ENCODE results near the gene UBE2I. TPM values are rescaled to one million over a fixed set of nuclear protein-coding genes. Genes with fewer than 3 reads are reported as not detected.
A peak's percentile ranks its signal among the peaks of the same experiment; 100 is the strongest.

The UBE2I gene
- total and polyA plus RNA-seq, 4 donors: 19.4 to 23.9 (median 22.5) TPM

DNA sequence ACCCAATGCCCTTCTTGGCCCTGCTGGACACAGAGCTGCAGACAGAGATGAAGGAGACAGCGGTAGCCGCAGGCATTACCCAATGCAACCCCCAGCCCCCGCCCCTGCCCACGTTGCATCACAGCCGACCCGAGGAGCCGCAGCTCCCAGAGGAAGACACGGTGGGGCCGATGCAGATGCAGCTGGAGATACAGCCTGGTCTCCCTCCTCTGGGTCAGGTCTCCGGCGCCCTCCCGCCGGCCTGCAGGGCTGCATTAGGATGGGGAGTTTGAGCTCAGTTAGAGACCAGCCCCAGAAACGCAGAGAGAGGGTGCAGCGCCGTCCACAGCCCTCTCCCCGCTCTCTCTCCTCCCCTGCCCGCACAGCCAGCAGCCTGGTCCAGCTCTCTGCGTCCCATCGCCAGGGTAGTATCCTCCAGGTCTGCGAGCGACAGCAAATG, 19.4 kb upstream of the UBE2I start (continued):
- TF ChIP-seq GABPA (IDR thresholded peaks at IDR 0.05 in 1 of 2, conservative IDR thresholded peaks at IDR 0.05 in 1 of 2) (no peak), HNF4G (IDR thresholded peaks at IDR 0.05) (no peak), RXRA (IDR thresholded peaks at IDR 0.05) (no peak), SP1 (IDR thresholded peaks at IDR 0.05) (no peak), ZBTB33 (IDR thresholded peaks at IDR 0.05) (no peak), YY1 (IDR thresholded peaks at IDR 0.05) (no peak)

DNA sequence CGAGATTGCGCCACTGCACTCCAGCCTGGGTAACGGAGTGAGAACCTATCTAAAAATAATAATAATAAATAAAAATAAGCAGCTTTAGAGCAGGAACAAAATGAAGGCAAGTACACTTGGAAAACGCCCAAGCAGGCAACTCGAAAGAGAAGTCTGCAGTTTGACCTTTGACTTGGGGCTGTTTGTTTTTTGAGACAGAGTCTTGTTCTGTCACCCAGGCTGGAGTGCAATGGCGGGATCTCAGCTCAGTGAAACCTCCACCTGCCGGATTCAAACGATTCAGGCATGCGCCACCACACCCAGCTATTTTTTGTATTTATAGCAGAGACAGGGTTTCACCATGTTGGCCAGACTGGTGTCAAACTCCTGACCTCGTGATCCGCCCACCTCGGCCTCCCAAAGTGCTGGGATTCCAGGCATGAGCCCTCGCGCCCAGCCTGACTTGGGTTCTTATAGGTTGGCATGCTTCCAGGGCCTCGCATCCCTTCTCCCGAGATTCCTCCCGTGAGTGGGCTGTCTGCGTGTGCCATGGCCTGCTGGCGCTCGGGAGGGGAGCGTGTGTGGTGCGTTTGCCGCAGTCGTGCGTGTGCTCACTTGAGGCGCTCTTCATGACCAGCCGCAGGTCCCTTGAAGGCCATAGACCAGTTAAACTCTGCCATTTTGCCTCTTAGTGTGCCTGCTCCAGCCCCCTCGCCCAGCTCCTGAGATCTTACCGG, 18.4 kb upstream of the UBE2I start:
- H3K4me1 ChIP-seq (ENCODE audit: control insufficient read depth in 4 of 4, insufficient read depth in 4 of 4, low read length in 3 of 4): peaks cover 9 to 25% (median 15%) of the 10 kb centered on the region in 4 donors
- H3K9ac ChIP-seq (ENCODE audit: low read depth in 1 of 2, low read length in 2 of 2): no peak overlapping the region
- H3K27me3 ChIP-seq (ENCODE audit: control insufficient read depth in 4 of 4, insufficient read depth in 4 of 4, low read length in 3 of 4): no peaks in the 10 kb centered on the region
- H3K36me3 ChIP-seq (ENCODE audit: control insufficient read depth in 4 of 4, insufficient read depth in 3 of 4, low read depth in 1 of 4, low read length in 3 of 4): no peaks in the 10 kb centered on the region
- H3K27ac ChIP-seq (ENCODE audit: low read depth in 1 of 2, low read length in 2 of 2): peak overlapping the region; percentile 61 to 64
- 48% methylated on average over 29 of the region's 29 CpGs for WGBS
- TF ChIP-seq ZBTB33 (IDR thresholded peaks at IDR 0.05) (no peak), NR2F2 (IDR thresholded peaks at IDR 0.05) (peak; percentile 77), FOXA1 (IDR thresholded peaks at IDR 0.05) (no peak), SP1 (IDR thresholded peaks at IDR 0.05) (peak; percentile 62), EGR1 (IDR thresholded peaks at IDR 0.05; ENCODE audit: low read depth in 2 of 2) (no peak), HNF4A (conservative IDR thresholded peaks at IDR 0.05) (peak; percentile 66 to 67), GABPA (IDR thresholded peaks at IDR 0.05 in 1 of 2, conservative IDR thresholded peaks at IDR 0.05 in 1 of 2) (no peak), YY1 (IDR thresholded peaks at IDR 0.05) (peak; percentile 93), FOXA2 (IDR thresholded peaks at IDR 0.05) (peak; percentile 14), TAF1 (conservative IDR thresholded peaks at IDR 0.05) (no peak), HNF4G (IDR thresholded peaks at IDR 0.05) (no peak), MAX (IDR thresholded peaks at IDR 0.05) (no peak), RXRA (IDR thresholded peaks at IDR 0.05) (peak in 1 of 2 donors; percentile 44), JUND (IDR thresholded peaks at IDR 0.05) (no peak), RAD21 (IDR thresholded peaks at IDR 0.05) (no peak)
- TF ChIP-seq, protein P1, sequence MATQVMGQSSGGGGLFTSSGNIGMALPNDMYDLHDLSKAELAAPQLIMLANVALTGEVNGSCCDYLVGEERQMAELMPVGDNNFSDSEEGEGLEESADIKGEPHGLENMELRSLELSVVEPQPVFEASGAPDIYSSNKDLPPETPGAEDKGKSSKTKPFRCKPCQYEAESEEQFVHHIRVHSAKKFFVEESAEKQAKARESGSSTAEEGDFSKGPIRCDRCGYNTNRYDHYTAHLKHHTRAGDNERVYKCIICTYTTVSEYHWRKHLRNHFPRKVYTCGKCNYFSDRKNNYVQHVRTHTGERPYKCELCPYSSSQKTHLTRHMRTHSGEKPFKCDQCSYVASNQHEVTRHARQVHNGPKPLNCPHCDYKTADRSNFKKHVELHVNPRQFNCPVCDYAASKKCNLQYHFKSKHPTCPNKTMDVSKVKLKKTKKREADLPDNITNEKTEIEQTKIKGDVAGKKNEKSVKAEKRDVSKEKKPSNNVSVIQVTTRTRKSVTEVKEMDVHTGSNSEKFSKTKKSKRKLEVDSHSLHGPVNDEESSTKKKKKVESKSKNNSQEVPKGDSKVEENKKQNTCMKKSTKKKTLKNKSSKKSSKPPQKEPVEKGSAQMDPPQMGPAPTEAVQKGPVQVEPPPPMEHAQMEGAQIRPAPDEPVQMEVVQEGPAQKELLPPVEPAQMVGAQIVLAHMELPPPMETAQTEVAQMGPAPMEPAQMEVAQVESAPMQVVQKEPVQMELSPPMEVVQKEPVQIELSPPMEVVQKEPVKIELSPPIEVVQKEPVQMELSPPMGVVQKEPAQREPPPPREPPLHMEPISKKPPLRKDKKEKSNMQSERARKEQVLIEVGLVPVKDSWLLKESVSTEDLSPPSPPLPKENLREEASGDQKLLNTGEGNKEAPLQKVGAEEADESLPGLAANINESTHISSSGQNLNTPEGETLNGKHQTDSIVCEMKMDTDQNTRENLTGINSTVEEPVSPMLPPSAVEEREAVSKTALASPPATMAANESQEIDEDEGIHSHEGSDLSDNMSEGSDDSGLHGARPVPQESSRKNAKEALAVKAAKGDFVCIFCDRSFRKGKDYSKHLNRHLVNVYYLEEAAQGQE (IDR thresholded peaks at IDR 0.05): peak; percentile 45
- TF ChIP-seq, protein P2, sequence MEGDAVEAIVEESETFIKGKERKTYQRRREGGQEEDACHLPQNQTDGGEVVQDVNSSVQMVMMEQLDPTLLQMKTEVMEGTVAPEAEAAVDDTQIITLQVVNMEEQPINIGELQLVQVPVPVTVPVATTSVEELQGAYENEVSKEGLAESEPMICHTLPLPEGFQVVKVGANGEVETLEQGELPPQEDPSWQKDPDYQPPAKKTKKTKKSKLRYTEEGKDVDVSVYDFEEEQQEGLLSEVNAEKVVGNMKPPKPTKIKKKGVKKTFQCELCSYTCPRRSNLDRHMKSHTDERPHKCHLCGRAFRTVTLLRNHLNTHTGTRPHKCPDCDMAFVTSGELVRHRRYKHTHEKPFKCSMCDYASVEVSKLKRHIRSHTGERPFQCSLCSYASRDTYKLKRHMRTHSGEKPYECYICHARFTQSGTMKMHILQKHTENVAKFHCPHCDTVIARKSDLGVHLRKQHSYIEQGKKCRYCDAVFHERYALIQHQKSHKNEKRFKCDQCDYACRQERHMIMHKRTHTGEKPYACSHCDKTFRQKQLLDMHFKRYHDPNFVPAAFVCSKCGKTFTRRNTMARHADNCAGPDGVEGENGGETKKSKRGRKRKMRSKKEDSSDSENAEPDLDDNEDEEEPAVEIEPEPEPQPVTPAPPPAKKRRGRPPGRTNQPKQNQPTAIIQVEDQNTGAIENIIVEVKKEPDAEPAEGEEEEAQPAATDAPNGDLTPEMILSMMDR (IDR thresholded peaks at IDR 0.05; ENCODE audit: low read depth, low read length, missing input control): no peak
- H3K4me3 ChIP-seq (ENCODE audit: low read depth in 1 of 3, low read length in 3 of 3): no peak overlapping the region
- H3K9me3 ChIP-seq (ENCODE audit: control insufficient read depth in 4 of 4, low read length in 3 of 4): no peaks in the 10 kb centered on the region
- no peak for DNase-seq (ENCODE audit: low spot score)
